Lung (tissue), 12 donors: ENCODE data around the gene POU2F2. TPM values are rescaled to one million over a fixed set of nuclear protein-coding genes. Genes with fewer than 3 reads are reported as not detected.

Experiments used
- ATAC-seq: fragments of 200-7000 bp; cut with Tn5 transposase; one replicate; pipeline ENCODE4 v1.9.1; 2020; ENCODE audit warnings: moderate number of reproducible peaks; ENCODE audit not compliant: insufficient read depth, low FRiP score
- DNase-seq, 3 donors: peaks; one replicate each; pipeline ENCODE4 v3.0.0-alpha.2; 2013 to 2017
- H3K27ac ChIP-seq, 2 donors: one replicate each; pipeline ENCODE4 v1.5.1; 2013; ENCODE audit warnings: mild to moderate bottlenecking in 2 of 2, moderate library complexity in 2 of 2, control low read depth in 1 of 2, inconsistent platforms in 1 of 2, low read depth in 1 of 2, low read length in 1 of 2
- H3K27me3 ChIP-seq, 3 donors: one replicate each; pipeline ENCODE4 v1.5.1; 2013; ENCODE audit warnings: low read length in 2 of 3; ENCODE audit not compliant: control insufficient read depth in 3 of 3, insufficient read depth in 3 of 3
- H3K36me3 ChIP-seq, 4 donors: one replicate each; pipeline ENCODE4 v1.5.1; 2013; ENCODE audit warnings: low read length in 4 of 4, mild to moderate bottlenecking in 1 of 4, moderate library complexity in 1 of 4; ENCODE audit not compliant: control insufficient read depth in 4 of 4, insufficient read depth in 4 of 4
- H3K4me1 ChIP-seq, 5 donors: one replicate each; pipeline ENCODE4 v1.5.1; 2013; ENCODE audit warnings: low read length in 5 of 5, mild to moderate bottlenecking in 2 of 5, moderate library complexity in 1 of 5; ENCODE audit not compliant: control insufficient read depth in 5 of 5, insufficient read depth in 5 of 5
- H3K4me3 ChIP-seq: one replicate; pipeline ENCODE4 v1.5.1; 2013; ENCODE audit warnings: mild to moderate bottlenecking, control low read depth, moderate library complexity
- H3K9ac ChIP-seq, 2 donors: one replicate each; pipeline ENCODE4 v1.5.1; 2013; ENCODE audit warnings: low read length in 2 of 2, control low read depth in 1 of 2; ENCODE audit not compliant: insufficient read depth in 1 of 2
- H3K9me3 ChIP-seq, 4 donors: one replicate each; pipeline ENCODE4 v1.5.1; 2013; ENCODE audit warnings: low read length in 3 of 4, mild to moderate bottlenecking in 1 of 4, moderate library complexity in 1 of 4; ENCODE audit not compliant: control insufficient read depth in 4 of 4, insufficient read depth in 3 of 4
- WGBS, 2 donors: extraction: QIAGEN DNeasy Blood & Tissue Kit; methylation state at CpG; one replicate each; pipeline ENCODE4 v1.1.7; 2013; 5-methylcytosine and 5-hydroxymethylcytosine counted together
- polyA plus RNA-seq, 2 donors: library from polyadenylated mRNA; stranded (reverse); fragments of 200-250 nt; gene quantifications; one replicate each; pipeline ENCODE4 v1.2.1, GENCODE V29; 2013
- total RNA-seq, 2 donors: library from RNA; depleted of rRNA in 1 of 2; stranded (reverse); fragments of >200 nt in 1 of 2; gene quantifications; one replicate each; pipeline ENCODE4 v1.2.1, GENCODE V29; 2014 to 2021
- TF ChIP-seq, protein P1 (sequence below): IDR thresholded peaks from 2 replicates; pipeline ENCODE4 v1.5.1; 2012; ENCODE audit warnings: mild to moderate bottlenecking; ENCODE audit errors: control extremely low read depth, extremely low read depth
- donor health status: control.
- donor health status: control.
- donor health status: Bipolar disorder and iron deficiency.
- donor health status: healthy.
- donor health status: DM: yes; HTN: yes; CAD: no.

The POU2F2 gene
- total and polyA plus RNA-seq, 4 donors = 1.9 to 11.9 (median 5.4) TPM

- Histone ChIP-seq H3K27ac (no peak overlapping the region), H3K9ac (no peak overlapping the region), H3K9me3 (no peaks in the 10 kb centered on the region), H3K4me3 (no peak overlapping the region), H3K27me3 (no peaks in the 10 kb centered on the region), H3K4me1 (peaks cover 0 to 1% (median 0%) of the 10 kb centered on the region in 5 donors), H3K36me3 (peaks cover 0 to 10% (median 1%) of the 10 kb centered on the region in 4 donors)
- DNase-seq (no peak), ATAC-seq (no peak)
- TF ChIP-seq, protein P1, sequence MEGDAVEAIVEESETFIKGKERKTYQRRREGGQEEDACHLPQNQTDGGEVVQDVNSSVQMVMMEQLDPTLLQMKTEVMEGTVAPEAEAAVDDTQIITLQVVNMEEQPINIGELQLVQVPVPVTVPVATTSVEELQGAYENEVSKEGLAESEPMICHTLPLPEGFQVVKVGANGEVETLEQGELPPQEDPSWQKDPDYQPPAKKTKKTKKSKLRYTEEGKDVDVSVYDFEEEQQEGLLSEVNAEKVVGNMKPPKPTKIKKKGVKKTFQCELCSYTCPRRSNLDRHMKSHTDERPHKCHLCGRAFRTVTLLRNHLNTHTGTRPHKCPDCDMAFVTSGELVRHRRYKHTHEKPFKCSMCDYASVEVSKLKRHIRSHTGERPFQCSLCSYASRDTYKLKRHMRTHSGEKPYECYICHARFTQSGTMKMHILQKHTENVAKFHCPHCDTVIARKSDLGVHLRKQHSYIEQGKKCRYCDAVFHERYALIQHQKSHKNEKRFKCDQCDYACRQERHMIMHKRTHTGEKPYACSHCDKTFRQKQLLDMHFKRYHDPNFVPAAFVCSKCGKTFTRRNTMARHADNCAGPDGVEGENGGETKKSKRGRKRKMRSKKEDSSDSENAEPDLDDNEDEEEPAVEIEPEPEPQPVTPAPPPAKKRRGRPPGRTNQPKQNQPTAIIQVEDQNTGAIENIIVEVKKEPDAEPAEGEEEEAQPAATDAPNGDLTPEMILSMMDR = no peak
- WGBS, 2 donors = 84 to 88% methylated on average over 11 of the region's 11 CpGs
These were observed 45.3 kb downstream of the POU2F2 start for GRCh38 chr19:42086770-42087550.

DNA sequence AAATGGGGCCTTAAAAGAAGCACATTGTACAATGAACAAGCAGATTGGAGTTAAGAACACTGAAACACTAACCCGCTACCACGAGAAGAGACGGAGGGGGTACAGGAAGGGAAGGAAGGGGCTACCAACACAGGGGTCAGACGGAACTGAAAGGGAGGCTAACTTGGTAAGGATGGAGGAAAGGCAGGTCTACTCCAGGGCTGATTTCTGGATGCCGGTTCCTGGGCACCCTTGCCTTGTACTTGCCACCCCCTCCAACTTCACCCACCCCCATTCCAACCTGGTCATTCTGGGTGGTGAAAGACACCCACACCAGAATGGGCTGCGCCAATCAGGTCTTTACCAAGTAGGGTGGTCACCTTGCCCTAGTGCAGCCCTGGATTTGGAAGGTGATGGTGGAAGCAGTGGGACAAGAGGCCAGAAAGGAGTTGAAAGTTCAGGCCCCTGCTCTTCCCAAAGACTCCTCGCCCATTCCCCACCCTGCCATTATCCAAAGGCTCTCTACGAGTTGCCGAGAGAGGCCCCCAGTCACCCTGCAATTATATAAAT, 46.0 kb downstream of the POU2F2 start:
- 73 to 77% methylated on average over 9 of the region's 9 CpGs for WGBS, 2 donors

GRCh38 chr19:42083537-42083936, 48.7 kb downstream of the POU2F2 start:
- no peaks in the 10 kb centered on the region for H3K9me3 ChIP-seq
- H3K27me3 ChIP-seq = no peaks in the 10 kb centered on the region
- no peak for ATAC-seq
- no peak overlapping the region for H3K4me3 ChIP-seq
- H3K9ac ChIP-seq = no peak overlapping the region
- TF ChIP-seq, protein P1 = no peak
- 96% methylated on average over 5 of the region's 5 CpGs for WGBS, 2 donors
- H3K4me1 ChIP-seq = no peaks in the 10 kb centered on the region
- DNase-seq = no peak
- H3K36me3 ChIP-seq = peaks cover 10 to 34% (median 22%) of the 10 kb centered on the region in 4 donors
- no peak overlapping the region for H3K27ac ChIP-seq

More for the DNA sequence above, 46.0 kb downstream of the POU2F2 start:
- Histone ChIP-seq H3K27ac (no peak overlapping the region), H3K27me3 (no peaks in the 10 kb centered on the region), H3K36me3 (peaks cover 0 to 16% (median 4%) of the 10 kb centered on the region in 4 donors), H3K4me3 (no peak overlapping the region), H3K9ac (no peak overlapping the region), H3K4me1 (peaks cover 0 to 1% (median 0%) of the 10 kb centered on the region in 5 donors), H3K9me3 (no peaks in the 10 kb centered on the region)
- TF ChIP-seq, protein P1 = no peak
- no peak for ATAC-seq
- DNase-seq = no peak
